ACHN (cell line): ENCODE measurements around the gene RHOT2.

Experiments
- DNase-seq: peaks from one replicate; pipeline ENCODE4 v3.0.0-alpha.2; 2015
- in situ Hi-C: cut with HindIII; loops from 2 replicates; pipeline ENCODE4 v1.10.0; 2017; ENCODE audit warnings: low sequenced_read_pairs, low pct_ligation_motif_present, low pct_unique_long_range_greater_than_20kb

RHOT2 gene

DNA sequence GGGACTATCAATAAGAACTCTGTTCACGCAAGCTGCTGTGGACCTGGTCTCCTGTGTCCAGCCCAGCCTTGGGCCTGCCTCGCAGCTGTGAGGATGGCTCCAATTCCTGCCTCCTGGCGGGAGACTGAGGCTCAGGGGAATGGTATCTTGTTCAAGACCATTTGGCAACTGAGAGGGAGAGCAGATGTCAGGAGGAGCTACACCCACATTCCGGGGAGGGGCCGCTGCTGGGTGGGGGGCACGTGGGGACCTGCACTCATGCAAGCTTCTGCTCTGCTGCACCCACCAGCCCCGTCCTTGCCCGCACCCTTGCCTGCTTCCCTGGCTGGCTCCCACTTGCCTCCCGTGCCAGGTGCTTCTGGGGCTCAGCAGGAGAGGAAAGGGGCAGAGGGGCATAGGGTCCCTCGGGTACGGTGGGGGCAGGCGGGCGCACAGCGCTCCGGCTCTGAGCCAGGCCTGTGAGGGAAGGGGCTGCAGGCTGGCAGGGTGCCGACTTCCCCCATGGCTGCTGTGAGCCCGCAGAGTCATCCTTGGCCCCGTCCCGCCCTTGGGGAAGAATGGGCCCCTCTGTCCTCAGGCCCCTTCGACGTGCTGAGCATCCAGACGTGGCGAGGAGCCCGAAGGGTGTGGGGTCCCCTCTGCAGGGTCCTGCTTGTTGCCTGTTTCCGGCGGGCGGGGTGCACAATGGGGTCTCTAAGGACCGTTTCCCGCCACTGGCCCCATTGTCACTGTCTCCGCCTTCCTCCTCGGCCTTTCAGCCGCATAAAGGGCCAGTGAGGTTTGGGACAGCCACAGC lies 49.7 kb downstream of the RHOT2 start:
- DNase-seq: no peak
- in situ Hi-C loops: no loop called here

DNA sequence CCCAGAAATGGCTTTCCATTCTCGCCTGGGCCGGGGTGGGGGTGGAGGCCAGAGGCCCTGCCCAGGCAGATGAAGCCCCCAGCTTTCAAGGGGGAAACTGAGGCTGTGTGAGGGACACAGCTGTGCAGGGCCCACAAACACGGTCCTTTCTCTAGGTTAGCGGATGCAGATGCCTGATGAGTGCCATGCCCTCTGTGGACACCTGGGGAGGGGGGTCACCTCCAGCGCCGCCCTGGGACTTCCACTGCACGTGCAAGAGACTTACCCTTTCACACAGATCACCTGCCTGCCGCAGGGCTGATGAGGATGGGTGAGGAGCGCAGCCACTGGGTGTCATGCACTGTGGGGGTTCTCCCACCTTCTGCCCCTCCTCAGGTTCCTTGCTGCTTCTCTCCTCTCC lies 50.5 kb downstream of the RHOT2 start:
- DNase-seq: no peak
- in situ Hi-C loops: no loop called here

DNA sequence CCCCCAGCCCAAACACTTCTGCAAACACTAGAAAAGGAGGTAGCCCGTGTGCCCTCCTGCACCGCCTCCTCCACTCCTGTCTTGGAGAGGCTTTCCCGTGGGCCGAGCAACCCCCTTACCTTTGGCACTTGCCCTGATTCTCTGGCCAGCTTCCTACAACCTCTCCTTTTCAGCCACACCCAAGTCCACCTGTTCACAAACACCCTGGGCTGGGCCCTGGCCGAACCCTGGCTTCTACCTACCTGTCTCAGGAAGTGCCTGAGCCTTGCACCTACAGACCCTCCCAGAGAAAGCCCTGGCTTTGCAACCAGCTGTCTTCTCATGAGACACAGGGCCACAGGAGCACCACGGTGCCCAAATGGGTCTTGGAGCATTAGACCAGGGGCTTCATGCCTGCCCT lies 51.0 kb downstream of the RHOT2 start:
- DNase-seq: no peak
- in situ Hi-C loops: no loop called here

DNA sequence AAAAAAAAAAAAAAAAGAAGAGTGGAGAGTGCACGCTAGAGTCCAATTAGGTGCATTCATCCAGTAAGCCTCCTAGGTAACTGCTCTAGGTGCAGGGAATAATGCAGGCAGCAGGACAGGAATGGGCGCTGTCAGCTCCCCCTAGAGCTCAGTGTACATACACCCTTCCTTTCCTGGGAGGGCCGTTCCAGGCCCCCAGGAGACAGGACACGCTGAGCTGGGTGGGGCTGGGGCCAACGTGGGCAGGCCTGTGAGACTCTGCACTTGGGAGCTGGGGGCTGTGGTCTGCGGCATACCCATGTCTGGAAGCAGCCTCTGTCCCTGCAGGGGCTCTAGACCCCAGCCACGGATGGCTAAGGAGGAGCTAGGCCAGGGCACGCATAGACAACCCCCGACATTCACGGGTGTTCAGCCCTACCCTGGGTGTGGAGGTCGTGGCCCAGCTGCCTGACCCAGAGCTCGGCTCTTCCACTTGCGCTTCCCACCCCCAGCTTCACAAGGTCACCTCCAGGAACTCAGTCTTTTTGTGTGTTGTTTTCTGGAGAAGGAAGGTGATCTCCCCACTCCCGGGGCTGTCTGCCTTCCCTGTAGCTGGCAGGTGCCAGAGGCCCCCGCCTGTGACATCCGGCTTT lies 52.0 kb downstream of the RHOT2 start:
- in situ Hi-C loops: no loop called here

DNA sequence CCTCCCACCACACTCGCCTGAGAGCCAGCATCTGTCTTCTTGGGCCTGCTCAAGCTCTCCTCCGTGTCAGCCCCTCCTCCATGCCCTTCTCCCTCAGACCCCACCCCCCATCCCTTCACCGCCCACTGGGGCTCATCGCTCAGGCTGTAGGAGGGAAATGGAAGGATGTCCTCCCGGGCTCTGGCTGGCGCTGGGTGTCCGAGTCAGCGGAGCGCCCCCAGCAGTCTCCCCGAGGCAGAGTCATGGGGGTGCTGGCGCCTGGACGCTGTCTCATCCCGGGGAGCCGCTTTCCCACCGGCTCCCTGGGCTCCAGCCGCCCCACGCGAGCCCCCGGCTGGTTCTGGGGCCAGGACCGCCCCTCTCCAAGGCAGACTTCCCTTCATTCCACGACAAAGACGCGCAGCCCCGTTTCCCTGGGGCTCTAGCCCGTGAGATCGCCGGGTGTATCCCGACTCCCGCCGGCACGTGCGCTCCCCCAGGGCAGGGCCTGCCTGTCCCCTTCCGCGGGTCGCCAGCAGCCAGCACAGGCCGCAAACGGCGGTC lies 52.6 kb downstream of the RHOT2 start:
- DNase-seq: peak; percentile 93
- in situ Hi-C loops: no loop called here

More for the DNA sequence above, 52.0 kb downstream of the RHOT2 start:
- peak; percentile 72 for DNase-seq

DNA sequence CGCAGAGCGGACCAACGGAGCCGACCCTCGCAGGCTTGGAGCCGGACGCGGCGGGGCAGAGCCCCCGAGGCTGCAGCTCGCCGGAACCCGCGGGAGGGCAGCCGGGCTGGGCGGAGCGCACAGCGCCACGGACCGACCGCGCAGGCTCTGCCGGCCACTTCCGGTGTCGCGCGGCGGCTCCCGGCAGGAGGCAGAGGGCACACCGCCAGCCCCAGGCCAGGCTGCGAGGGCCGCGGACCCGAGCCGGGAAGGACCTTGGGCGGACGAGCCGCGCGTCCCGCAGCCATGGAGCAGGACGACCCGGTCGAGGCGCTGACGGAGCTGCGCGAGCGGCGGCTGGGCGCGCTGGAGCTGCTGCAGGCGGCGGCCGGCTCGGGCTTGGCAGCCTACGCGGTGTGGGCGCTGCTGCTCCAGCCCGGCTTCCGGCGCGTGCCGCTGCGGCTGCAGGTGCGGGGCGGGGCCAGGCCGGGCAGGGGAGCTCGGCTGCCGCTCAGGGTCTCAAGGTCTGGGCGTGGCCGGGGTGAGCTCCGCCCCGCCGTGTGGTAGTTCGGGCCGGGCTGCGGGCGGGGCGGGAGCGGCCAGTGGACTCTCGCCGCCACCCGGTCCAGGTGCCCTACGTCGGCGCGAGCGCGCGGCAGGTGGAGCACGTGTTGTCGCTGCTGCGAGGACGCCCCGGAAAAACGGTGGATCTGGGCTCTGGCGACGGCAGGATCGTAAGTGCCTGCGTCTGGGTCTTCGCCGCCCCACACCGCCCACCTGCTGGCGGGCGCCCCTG lies 53.2 kb downstream of the RHOT2 start, which contains the start of gene ANTKMT:
ANTKMT (plus strand) TSS at position 157 of the 775 bp plus-strand sequence; CDS start at position 286, 129 bp downstream.
- DNase-seq: peak; percentile 91
- in situ Hi-C loops: no loop called here

DNA sequence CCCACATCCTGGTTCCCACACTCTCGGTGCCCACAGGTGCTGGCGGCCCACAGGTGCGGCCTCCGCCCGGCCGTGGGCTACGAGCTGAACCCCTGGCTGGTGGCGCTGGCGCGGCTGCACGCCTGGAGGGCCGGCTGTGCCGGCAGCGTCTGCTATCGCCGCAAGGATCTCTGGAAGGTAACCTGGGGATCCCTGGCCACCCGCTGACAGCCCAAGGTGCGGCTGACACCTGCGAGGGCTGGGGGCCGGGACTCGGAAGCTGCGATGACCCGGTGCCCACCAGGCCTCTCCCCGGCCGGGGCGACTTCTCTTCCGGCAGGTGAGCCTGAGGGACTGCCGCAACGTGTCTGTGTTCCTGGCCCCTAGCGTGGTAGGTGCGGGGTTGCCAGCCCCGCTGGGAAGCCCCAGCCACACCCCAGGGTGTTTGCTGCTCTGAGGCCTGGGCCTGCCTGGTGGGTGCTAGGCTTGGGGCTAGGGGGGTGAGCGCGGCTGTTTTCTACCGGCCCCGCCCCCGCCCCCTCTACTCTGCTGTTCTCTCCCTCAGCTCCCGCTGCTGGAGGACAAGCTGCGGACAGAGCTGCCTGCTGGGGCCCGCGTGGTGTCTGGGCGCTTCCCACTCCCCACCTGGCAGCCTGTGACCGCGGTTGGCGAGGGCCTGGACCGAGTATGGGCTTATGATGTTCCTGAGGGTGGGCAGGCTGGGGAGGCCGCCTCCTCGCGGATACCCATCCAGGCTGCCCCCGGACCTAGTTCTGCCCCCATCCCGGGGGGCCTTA lies 54.0 kb downstream of the RHOT2 start:
- DNase-seq: no peak
- in situ Hi-C loops: no loop called here

DNA sequence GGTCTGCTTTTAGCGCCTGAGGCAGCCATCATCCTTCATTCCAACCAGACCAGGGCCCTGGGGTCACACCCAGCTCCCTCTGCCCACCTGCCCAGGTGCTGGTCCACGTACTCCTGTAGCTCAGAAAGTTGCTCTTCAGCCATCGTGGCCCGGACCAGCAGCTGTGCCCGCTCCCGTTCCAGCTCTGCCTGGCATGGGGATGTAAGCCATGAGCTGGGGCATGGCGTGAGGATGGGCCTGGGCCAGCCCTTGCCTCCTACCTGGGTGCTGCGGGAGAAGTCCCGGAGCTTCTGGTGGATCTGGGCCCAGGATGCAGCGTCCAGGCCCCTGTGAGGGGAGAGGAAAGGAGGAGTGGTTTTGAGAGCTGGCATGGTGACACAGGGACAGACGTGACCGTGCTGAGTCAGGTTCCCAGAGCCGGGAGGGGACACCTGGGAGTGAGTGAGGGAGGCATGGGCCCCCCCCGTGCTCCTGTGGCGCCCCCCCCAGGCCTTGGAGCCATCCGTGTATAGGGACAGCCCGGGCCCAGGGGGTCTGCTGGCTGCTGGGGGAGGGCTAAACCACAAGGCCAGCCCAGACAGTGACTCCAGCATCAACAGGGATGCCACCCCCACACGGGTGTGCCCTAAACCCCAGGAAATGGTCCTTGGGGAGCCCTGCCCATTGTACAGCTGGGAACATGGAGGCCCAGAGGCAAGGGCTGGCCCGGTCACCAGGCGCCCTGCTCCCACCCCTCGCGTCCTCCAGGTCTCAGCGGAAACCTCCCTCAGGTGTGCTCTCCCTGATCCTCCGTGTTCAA lies 55.1 kb downstream of the RHOT2 start:
- in situ Hi-C loops: no loop called here
- DNase-seq: no peak

DNA sequence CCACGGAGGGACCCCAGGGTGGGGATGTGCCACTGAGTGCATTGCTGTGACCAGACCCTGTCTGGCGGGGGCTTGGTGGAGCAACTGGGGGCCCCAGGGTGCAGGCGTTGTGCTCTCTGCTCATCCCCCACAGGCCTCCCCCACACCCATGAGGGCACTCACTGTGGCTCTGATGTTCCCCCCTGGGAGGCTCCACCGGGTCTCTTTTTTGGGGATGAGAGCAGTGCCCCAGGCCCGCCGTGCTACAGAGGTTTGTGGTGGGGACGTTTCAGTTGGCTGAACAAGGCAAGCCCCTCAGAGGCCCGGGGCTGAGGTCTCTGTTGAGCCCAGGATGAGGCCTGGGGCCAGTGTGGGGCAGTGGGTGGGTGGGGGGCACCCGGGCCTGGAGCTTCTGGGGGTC lies 55.8 kb downstream of the RHOT2 start:
- in situ Hi-C loops: no loop called here
- no peak for DNase-seq
